K562 (cell line): Measurements from ENCODE around the gene VSNL1. TPM values are rescaled to one million over a fixed set of nuclear protein-coding genes. Genes with fewer than 3 reads are reported as not detected.
A peak's percentile ranks its signal among the peaks of the same experiment; 100 is the strongest.

ENCODE experiments used
- CCNT2 ChIP-seq: IDR thresholded peaks from 2 replicates; pipeline ENCODE4 v1.6.1; 2011; ENCODE audit warnings: borderline replicate concordance, low read depth, mild to moderate bottlenecking, moderate library complexity, mixed read lengths, low read length; ENCODE audit not compliant: insufficient read length; ENCODE audit errors: extremely low read depth
- E2F3 ChIP-seq: fragments of 250-450 bp; sonication (Bioruptor Pico); IDR thresholded peaks from 2 replicates; pipeline ENCODE4 v1.4.0; 2020; ENCODE audit warnings: mild to moderate bottlenecking
- ELF4 ChIP-seq: fragments of 450-650 bp; formaldehyde crosslinking; IDR thresholded peaks from 2 replicates; pipeline ENCODE4 v1.4.0; 2022; ENCODE audit warnings: missing genetic modification characterization
- FOXK1 ChIP-seq: sonication (generic); formaldehyde crosslinking; IDR thresholded peaks from 2 replicates; pipeline ENCODE4 v1.8.0; 2022; ENCODE audit warnings: missing genetic modification reagents, mild to moderate bottlenecking, borderline replicate concordance
- LARP7 ChIP-seq: fragments of 450-650 bp; IDR thresholded peaks from 2 replicates; pipeline ENCODE4 v1.6.1; 2016
- NR2F6 ChIP-seq: fragments of 450-650 bp; formaldehyde crosslinking; IDR thresholded peaks from 2 replicates; pipeline ENCODE4 v1.4.0; 2020; ENCODE audit warnings: mild to moderate bottlenecking
- RBM22 ChIP-seq: fragments of 200-400 bp; formaldehyde crosslinking; IDR thresholded peaks from 2 replicates; pipeline ENCODE4 v1.6.1; 2018; ENCODE audit warnings: low read length, low read depth; ENCODE audit not compliant: poor library complexity, severe bottlenecking
- SOX6 ChIP-seq: fragments of 450-650 bp; IDR thresholded peaks from 2 replicates; pipeline ENCODE4 v1.6.1; 2014; ENCODE audit warnings: mild to moderate bottlenecking
- TGIF2 ChIP-seq: sonication (generic); formaldehyde crosslinking; IDR thresholded peaks from 2 replicates; pipeline ENCODE4 v1.8.1; 2022; ENCODE audit warnings: mild to moderate bottlenecking, missing genetic modification reagents, moderate library complexity
- TRIM24 ChIP-seq, 2 experiments: fragments of 450-650 bp; IDR thresholded peaks; 2 replicates each; pipeline ENCODE4 v1.6.1; 2016
- ZEB2 ChIP-seq: fragments of 450-650 bp; IDR thresholded peaks from 2 replicates; pipeline ENCODE4 v1.6.1; 2016
- ZNF263 ChIP-seq: sonication (generic); formaldehyde crosslinking; IDR thresholded peaks from 2 replicates; pipeline ENCODE4 v1.8.0; 2022; ENCODE audit warnings: mild to moderate bottlenecking, missing genetic modification reagents, borderline replicate concordance
- polyA plus RNA-seq, 8 experiments: library from polyadenylated mRNA; depleted of rRNA in 4 of 8; stranded (reverse) in 5 of 8; unstranded in 3 of 8; fragments of >200 nt; fragmentation: Nextera tagmentation in 2 of 8; fragmentation: Illumina TruSeq in 1 of 8; extraction: Ambion mirVana in 2 of 8; extraction: Trizol in 1 of 8; gene quantifications; 2 replicates each; pipeline versions ENCODE4 v1.2.1 to v1.2.3, GENCODE V29; 2011 to 2014; ENCODE audit warnings: inconsistent platforms in 1 of 8, missing spikeins in 1 of 8
- total RNA-seq, 7 experiments: library from RNA; depleted of rRNA in 6 of 7; stranded (reverse); fragments of >200 nt in 6 of 7; fragmentation: Illumina TruSeq in 2 of 7; extraction: Trizol in 2 of 7; gene quantifications; 2 replicates each; pipeline versions ENCODE4 v1.2.1 to v1.2.3, GENCODE V29; 2011 to 2021; ENCODE audit warnings: low replicate concordance in 1 of 7
- TF ChIP-seq, protein P1 (sequence below), 3 experiments: fragments of 200-800 bp in 1 of 3; sonication (Bioruptor generic) in 1 of 3; sonication (generic) in 1 of 3; formaldehyde crosslinking in 1 of 3; IDR thresholded peaks; 2 replicates each; pipeline versions ENCODE4 v1.6.1 to v1.8.0; 2016 to 2022; ENCODE audit warnings: mild to moderate bottlenecking in 2 of 3, missing compliant biosample characterization in 2 of 3, missing genetic modification characterization in 2 of 3, missing genetic modification reagents in 1 of 3
- TF ChIP-seq, protein P2 (sequence below), 3 experiments: fragments of 200-800 bp in 1 of 3; fragments of 250-450 bp in 1 of 3; fragments of 450-650 bp in 1 of 3; sonication (Bioruptor Pico) in 1 of 3; sonication (Bioruptor generic) in 1 of 3; formaldehyde crosslinking in 1 of 3; IDR thresholded peaks; 2 replicates each; pipeline versions ENCODE4 v1.6.1 to v1.8.0; 2016 to 2022; ENCODE audit warnings: mild to moderate bottlenecking in 2 of 3, missing genetic modification characterization in 2 of 3, missing compliant biosample characterization in 1 of 3, moderate library complexity in 1 of 3
- TF ChIP-seq, protein P3 (sequence below): sonication (generic); formaldehyde crosslinking; IDR thresholded peaks from 2 replicates; pipeline ENCODE4 v1.8.0; 2022; ENCODE audit warnings: mild to moderate bottlenecking, missing genetic modification reagents
- TF ChIP-seq, protein P4 (sequence below): fragments of 450-650 bp; IDR thresholded peaks from 2 replicates; pipeline ENCODE4 v1.6.1; 2018; ENCODE audit not compliant: partially characterized antibody

VSNL1 gene
- total and polyA plus RNA-seq, 9 of the 15 experiments (the other 6 are each of a cell fraction or from before 2014, with no cell fraction given): 0.20 TPM; not detected in 8

DNA sequence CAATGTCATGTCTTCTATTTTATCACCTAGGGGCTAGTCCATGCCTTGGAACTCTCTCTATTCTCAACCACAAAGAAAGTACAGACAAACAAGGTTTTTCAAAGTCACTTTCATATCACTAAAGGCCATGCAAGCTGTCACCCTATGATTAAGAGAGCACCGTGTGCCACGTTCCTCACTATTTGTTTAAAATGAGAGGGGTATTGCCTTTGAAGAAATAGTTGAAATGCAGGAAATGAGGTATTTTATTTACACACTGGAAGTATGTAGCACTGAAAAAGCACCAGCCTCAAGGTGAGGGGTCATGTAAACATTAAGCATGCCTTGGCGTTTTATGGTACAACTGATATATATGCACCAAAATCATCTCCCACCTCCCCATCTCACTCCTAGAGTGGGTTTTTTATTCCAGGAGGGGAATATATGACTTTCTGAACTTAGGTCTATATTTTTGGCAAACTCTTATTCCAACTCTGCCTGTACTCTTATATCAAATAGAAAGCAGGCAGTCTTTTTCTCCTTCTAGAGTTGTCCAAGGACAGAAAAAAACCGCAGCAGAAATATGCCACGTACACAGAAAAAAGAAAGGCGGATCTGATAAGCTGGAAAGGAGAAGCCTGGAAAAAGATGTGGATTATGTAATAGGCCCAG, 53.5 kb downstream of the VSNL1 start (continued):
- no peak for TF ChIP-seq ZNF263 (CRISPR knock-in tag)
- TF ChIP-seq SOX6: peak; percentile 85
- no peak for TF ChIP-seq FOXK1
- TF ChIP-seq ZEB2: no peak
- TF ChIP-seq CCNT2: peak; percentile 62
- TF ChIP-seq, protein P1, sequence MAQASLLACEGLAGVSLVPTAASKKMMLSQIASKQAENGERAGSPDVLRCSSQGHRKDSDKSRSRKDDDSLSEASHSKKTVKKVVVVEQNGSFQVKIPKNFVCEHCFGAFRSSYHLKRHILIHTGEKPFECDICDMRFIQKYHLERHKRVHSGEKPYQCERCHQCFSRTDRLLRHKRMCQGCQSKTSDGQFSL (CRISPR knock-in tag; IDR thresholded peaks at IDR 0.05): no peak
- TF ChIP-seq, protein P1 (tag; IDR thresholded peaks at IDR 0.05): no peak
- no peak for TF ChIP-seq ELF4
- no peak for TF ChIP-seq TGIF2 (CRISPR knock-in tag)
- TF ChIP-seq E2F3 (CRISPR knock-in tag): no peak
- TF ChIP-seq, protein P2, sequence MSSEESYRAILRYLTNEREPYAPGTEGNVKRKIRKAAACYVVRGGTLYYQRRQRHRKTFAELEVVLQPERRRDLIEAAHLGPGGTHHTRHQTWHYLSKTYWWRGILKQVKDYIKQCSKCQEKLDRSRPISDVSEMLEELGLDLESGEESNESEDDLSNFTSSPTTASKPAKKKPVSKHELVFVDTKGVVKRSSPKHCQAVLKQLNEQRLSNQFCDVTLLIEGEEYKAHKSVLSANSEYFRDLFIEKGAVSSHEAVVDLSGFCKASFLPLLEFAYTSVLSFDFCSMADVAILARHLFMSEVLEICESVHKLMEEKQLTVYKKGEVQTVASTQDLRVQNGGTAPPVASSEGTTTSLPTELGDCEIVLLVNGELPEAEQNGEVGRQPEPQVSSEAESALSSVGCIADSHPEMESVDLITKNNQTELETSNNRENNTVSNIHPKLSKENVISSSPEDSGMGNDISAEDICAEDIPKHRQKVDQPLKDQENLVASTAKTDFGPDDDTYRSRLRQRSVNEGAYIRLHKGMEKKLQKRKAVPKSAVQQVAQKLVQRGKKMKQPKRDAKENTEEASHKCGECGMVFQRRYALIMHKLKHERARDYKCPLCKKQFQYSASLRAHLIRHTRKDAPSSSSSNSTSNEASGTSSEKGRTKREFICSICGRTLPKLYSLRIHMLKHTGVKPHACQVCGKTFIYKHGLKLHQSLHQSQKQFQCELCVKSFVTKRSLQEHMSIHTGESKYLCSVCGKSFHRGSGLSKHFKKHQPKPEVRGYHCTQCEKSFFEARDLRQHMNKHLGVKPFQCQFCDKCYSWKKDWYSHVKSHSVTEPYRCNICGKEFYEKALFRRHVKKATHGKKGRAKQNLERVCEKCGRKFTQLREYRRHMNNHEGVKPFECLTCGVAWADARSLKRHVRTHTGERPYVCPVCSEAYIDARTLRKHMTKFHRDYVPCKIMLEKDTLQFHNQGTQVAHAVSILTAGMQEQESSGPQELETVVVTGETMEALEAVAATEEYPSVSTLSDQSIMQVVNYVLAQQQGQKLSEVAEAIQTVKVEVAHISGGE (CRISPR knock-in tag; IDR thresholded peaks at IDR 0.05): peak in 1 of 3 experiments; percentile 63; a peak in 2 of 6 replicates
- TF ChIP-seq RBM22: no peak
- TF ChIP-seq, protein P3, sequence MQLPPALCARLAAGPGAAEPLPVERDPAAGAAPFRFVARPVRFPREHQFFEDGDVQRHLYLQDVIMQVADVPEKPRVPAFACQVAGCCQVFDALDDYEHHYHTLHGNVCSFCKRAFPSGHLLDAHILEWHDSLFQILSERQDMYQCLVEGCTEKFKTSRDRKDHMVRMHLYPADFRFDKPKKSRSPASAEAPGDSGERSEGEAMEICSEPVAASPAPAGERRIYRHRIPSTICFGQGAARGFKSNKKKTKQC: no peak
- TF ChIP-seq, protein P4, sequence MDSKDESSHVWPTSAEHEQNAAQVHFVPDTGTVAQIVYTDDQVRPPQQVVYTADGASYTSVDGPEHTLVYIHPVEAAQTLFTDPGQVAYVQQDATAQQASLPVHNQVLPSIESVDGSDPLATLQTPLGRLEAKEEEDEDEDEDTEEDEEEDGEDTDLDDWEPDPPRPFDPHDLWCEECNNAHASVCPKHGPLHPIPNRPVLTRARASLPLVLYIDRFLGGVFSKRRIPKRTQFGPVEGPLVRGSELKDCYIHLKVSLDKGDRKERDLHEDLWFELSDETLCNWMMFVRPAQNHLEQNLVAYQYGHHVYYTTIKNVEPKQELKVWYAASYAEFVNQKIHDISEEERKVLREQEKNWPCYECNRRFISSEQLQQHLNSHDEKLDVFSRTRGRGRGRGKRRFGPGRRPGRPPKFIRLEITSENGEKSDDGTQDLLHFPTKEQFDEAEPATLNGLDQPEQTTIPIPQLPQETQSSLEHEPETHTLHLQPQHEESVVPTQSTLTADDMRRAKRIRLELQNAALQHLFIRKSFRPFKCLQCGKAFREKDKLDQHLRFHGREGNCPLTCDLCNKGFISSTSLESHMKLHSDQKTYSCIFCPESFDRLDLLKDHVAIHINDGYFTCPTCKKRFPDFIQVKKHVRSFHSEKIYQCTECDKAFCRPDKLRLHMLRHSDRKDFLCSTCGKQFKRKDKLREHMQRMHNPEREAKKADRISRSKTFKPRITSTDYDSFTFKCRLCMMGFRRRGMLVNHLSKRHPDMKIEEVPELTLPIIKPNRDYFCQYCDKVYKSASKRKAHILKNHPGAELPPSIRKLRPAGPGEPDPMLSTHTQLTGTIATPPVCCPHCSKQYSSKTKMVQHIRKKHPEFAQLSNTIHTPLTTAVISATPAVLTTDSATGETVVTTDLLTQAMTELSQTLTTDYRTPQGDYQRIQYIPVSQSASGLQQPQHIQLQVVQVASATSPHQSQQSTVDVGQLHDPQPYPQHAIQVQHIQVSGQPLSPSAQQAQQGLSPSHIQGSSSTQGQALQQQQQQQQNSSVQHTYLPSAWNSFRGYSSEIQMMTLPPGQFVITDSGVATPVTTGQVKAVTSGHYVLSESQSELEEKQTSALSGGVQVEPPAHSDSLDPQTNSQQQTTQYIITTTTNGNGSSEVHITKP: peak; percentile 38
- TF ChIP-seq NR2F6 (CRISPR knock-in tag): no peak
- no peak for TF ChIP-seq LARP7
- TF ChIP-seq TRIM24 (IDR thresholded peaks at IDR 0.05): peak; percentile 55 to 85; a peak in 3 of 4 replicates
